ENCODE results near the gene AIPL1. TPM values are rescaled to one million over a fixed set of nuclear protein-coding genes. Genes with fewer than 3 reads are reported as not detected.

Gene AIPL1
- total RNA-seq, 1 donor from 2014 or later = not detected

GRCh38 chr17:6467567-6467966 is 32.6 kb upstream of the AIPL1 start:
- intact Hi-C loops (cut with micrococcal nuclease) = no loop called here

- intact Hi-C loops (cut with micrococcal nuclease) = no loop called here
Observed at GRCh38 chr17:6465206-6466003, 30.5 kb upstream of the AIPL1 start.

- intact Hi-C loops (cut with micrococcal nuclease) = no loop called here
Observed at GRCh38 chr17:6464446-6465041, 29.6 kb upstream of the AIPL1 start.

- intact Hi-C loops (cut with micrococcal nuclease) = no loop called here
Observed at GRCh38 chr17:6463616-6464445, 28.9 kb upstream of the AIPL1 start.

- intact Hi-C loops (cut with micrococcal nuclease) = no loop called here
Observed at GRCh38 chr17:6462692-6463091, 27.8 kb upstream of the AIPL1 start.

- intact Hi-C loops (cut with micrococcal nuclease) = no loop called here
Observed at GRCh38 chr17:6461792-6462524, 27.0 kb upstream of the AIPL1 start.

GRCh38 chr17:6461246-6461645 is 26.3 kb upstream of the AIPL1 start:
- intact Hi-C loops (cut with micrococcal nuclease) = no loop called here

- intact Hi-C loops (cut with micrococcal nuclease) = no loop called here
Observed at GRCh38 chr17:6460531-6461161, 25.7 kb upstream of the AIPL1 start.

- intact Hi-C loops (cut with micrococcal nuclease) = no loop called here
Observed at GRCh38 chr17:6458460-6458950, 23.6 kb upstream of the AIPL1 start.

GRCh38 chr17:6457688-6458459 is 23.0 kb upstream of the AIPL1 start:
- intact Hi-C loops (cut with micrococcal nuclease) = no loop called here

- intact Hi-C loops (cut with micrococcal nuclease) = no loop called here
Observed at GRCh38 chr17:6456914-6457687, 22.2 kb upstream of the AIPL1 start.

GRCh38 chr17:6456321-6456720 is 21.4 kb upstream of the AIPL1 start:
- intact Hi-C loops (cut with micrococcal nuclease) = no loop called here

GRCh38 chr17:6455321-6455705 is 20.4 kb upstream of the AIPL1 start:
- intact Hi-C loops (cut with micrococcal nuclease) = no loop called here

- intact Hi-C loops (cut with micrococcal nuclease) = no loop called here
Observed at GRCh38 chr17:6454495-6455320, 19.8 kb upstream of the AIPL1 start.

GRCh38 chr17:6453279-6454024 is 18.5 kb upstream of the AIPL1 start:
- intact Hi-C loops (cut with micrococcal nuclease) = no loop called here

- intact Hi-C loops (cut with micrococcal nuclease) = no loop called here
Observed at GRCh38 chr17:6452471-6453266, 17.7 kb upstream of the AIPL1 start.

All from T-helper 2 cell treated with Interferon-gamma antibody and Interleukin-4, amounts not matched to agents 100 ng/mL and 5 ng/mL, for 36 hours (primary cell).